Ascending aorta (tissue), 2 donors: ENCODE measurements around the gene OSBPL10. TPM values are rescaled to one million over a fixed set of nuclear protein-coding genes. Genes with fewer than 3 reads are reported as not detected.

Experiments used
- DNase-seq, 2 donors: peaks; one replicate each; pipeline ENCODE4 v3.0.0-alpha.2; 2019; ENCODE audit warnings: low spot score in 2 of 2
- H3K27ac ChIP-seq, 2 donors: fragments of 200-600 bp; sonication (generic); one replicate each; pipeline ENCODE4 v1.5.1; 2016 to 2017; ENCODE audit warnings: mild to moderate bottlenecking in 1 of 2
- H3K27me3 ChIP-seq: fragments of 200-600 bp; sonication (generic); one replicate; pipeline ENCODE4 v1.5.1; 2017
- H3K36me3 ChIP-seq, 2 donors: fragments of 200-600 bp; sonication (generic); one replicate each; pipeline ENCODE4 v1.5.1; 2016
- H3K4me1 ChIP-seq, 2 donors: fragments of 200-600 bp; sonication (generic); one replicate each; pipeline ENCODE4 v1.5.1; 2016 to 2017; ENCODE audit warnings: mild to moderate bottlenecking in 1 of 2
- H3K4me3 ChIP-seq, 2 donors: fragments of 200-600 bp; sonication (generic); one replicate each; pipeline ENCODE4 v1.5.1; 2016 to 2017; ENCODE audit warnings: mild to moderate bottlenecking in 1 of 2
- H3K9me3 ChIP-seq, 2 donors: fragments of 200-600 bp; sonication (generic); one replicate each; pipeline ENCODE4 v1.5.1; 2016
- CTCF ChIP-seq, 3 experiments: fragments of 200-600 bp in 2 of 3; fragments of 450-650 bp in 1 of 3; sonication (generic) in 2 of 3; IDR thresholded peaks; one replicate each; pipeline ENCODE4 v1.5.1; 2016 to 2019; ENCODE audit warnings: antibody characterized with exemption in 3 of 3, mild to moderate bottlenecking in 1 of 3, moderate library complexity in 1 of 3
- intact Hi-C: fragments of 100-400 bp; cut with DNase I; formaldehyde crosslinking; loops from one replicate; pipeline ENCODE4 v1.15.1; 2023
- total RNA-seq: library from RNA; depleted of rRNA; stranded (reverse); fragments of >200 nt; gene quantifications from one replicate; pipeline ENCODE4 v1.1.0, GENCODE V29; 2016

The OSBPL10 gene
- total RNA-seq, 1 donor from 2014 or later: 169 TPM

GRCh38 chr3:31892916-31893573 lies 88.0 kb downstream of the OSBPL10 start:
- intact Hi-C loops: no loop called here
- no peaks in the 10 kb centered on the region for H3K4me1 ChIP-seq

DNA sequence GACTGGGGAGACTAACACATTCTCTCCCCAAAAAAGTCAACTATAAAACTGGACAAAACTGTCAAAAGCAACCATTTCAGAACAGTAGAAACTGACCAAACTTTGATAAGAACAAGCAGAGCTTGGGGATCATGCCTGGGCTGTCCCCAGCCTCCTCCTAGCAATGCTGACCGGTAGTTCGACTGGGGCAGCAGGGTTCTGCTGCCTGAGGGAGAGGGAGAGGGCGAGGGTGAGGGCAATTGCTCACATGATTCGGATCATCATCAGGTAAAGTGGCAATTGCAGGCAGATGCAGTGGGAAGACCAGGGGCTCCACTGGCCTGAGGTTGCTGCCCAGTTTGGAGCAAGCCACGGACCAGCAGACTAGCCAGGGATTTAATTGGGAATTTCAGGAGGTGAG lies 88.6 kb downstream of the OSBPL10 start:
- Histone ChIP-seq H3K4me3 (no peak overlapping the region), H3K27ac (no peak overlapping the region), H3K4me1 (no peaks in the 10 kb centered on the region), H3K27me3 (no peaks in the 10 kb centered on the region), H3K36me3 (no peaks in the 10 kb centered on the region), H3K9me3 (no peaks in the 10 kb centered on the region)
- intact Hi-C loops: no loop called here
- DNase-seq: no peak
- TF ChIP-seq CTCF (IDR thresholded peaks at IDR 0.05): no peak

More at GRCh38 chr3:31892916-31893573, 88.0 kb downstream of the OSBPL10 start:
- no peak for DNase-seq
- Histone ChIP-seq H3K36me3 (no peaks in the 10 kb centered on the region), H3K9me3 (no peaks in the 10 kb centered on the region), H3K27me3 (no peaks in the 10 kb centered on the region), H3K4me3 (no peak overlapping the region), H3K27ac (no peak overlapping the region)
- no peak for TF ChIP-seq CTCF (IDR thresholded peaks at IDR 0.05)

DNA sequence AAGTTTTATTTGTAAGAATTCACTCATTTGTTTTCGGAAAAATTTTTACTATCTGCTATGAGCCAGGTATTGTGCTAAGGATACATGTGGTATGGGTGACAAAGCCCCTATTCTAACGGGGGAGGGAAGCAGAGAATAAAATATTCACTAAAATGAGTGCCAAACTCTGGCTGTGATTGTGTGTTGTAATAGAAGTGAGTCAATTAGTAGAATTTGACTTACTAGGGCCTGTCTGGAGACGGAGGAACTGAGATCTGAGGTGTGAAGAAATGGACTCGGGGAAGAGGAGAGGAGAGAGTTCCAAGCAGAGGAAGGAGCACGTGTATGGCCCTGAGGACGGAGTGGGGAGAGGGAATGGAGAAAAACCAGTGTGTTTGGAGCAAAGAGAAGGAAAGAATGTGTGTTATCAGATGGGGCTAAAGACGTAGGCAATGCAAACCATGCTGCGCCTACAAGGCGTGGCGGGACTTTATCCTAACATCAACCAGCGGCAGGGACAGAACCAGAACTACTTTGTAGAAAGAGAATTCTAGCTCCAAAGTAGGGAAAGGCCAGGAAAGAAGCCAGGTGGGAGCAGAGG lies 89.1 kb downstream of the OSBPL10 start:
- Histone ChIP-seq H3K4me1 (no peaks in the 10 kb centered on the region), H3K4me3 (no peak overlapping the region), H3K36me3 (no peaks in the 10 kb centered on the region), H3K27me3 (no peaks in the 10 kb centered on the region), H3K27ac (no peak overlapping the region), H3K9me3 (no peaks in the 10 kb centered on the region)
- TF ChIP-seq CTCF (IDR thresholded peaks at IDR 0.05): no peak
- intact Hi-C loops: no loop called here
- DNase-seq: no peak

GRCh38 chr3:31890742-31891469 lies 90.2 kb downstream of the OSBPL10 start:
- Histone ChIP-seq H3K27ac (no peak overlapping the region), H3K36me3 (no peaks in the 10 kb centered on the region), H3K9me3 (no peaks in the 10 kb centered on the region), H3K4me3 (no peak overlapping the region), H3K27me3 (no peaks in the 10 kb centered on the region), H3K4me1 (no peaks in the 10 kb centered on the region)
- no peak for TF ChIP-seq CTCF (IDR thresholded peaks at IDR 0.05)
- intact Hi-C loops: no loop called here
- DNase-seq: no peak

DNA sequence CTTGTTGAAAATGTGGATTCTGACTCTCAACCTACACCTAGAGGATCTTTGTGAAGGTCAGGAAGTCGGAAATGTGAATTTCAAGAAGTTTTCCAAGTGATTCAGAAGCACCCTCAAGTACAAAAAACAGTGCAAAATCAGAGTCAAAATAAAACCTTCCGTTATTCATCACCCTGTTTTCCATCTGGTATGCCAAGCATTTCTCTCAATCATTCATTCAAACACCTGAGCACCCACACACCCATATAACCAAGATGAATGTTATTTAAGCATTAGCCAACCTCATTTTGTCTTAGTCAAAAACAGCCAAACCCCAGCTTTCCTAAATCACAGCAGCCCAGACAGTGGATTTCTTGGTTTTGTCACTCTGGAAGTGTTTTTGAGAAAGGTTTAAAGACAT lies 91.1 kb downstream of the OSBPL10 start:
- TF ChIP-seq CTCF (IDR thresholded peaks at IDR 0.05): no peak
- intact Hi-C loops: no loop called here
- H3K4me1 ChIP-seq: no peaks in the 10 kb centered on the region
- H3K36me3 ChIP-seq: no peaks in the 10 kb centered on the region
- no peak overlapping the region for H3K4me3 ChIP-seq
- no peaks in the 10 kb centered on the region for H3K27me3 ChIP-seq
- H3K9me3 ChIP-seq: no peaks in the 10 kb centered on the region
- no peak for DNase-seq
- no peak overlapping the region for H3K27ac ChIP-seq
